Measurements from ENCODE around the gene ANKFY1.
"Not testable (repeated sequence)": the region's sequence is repeated elsewhere in the genome, so short reads cannot be mapped to it uniquely, and the experiment has no call there.

The ANKFY1 gene

GRCh38 chr17:4221163-4221562 is 42.6 kb downstream of the ANKFY1 start:
- DNase-seq (ENCODE audit: low read depth in 2 of 2, low spot score in 1 of 2) = no peak

GRCh38 chr17:4220655-4221054 is 43.1 kb downstream of the ANKFY1 start:
- DNase-seq (ENCODE audit: low read depth in 2 of 2, low spot score in 1 of 2) = no peak

GRCh38 chr17:4219241-4219640 is 44.5 kb downstream of the ANKFY1 start:
- DNase-seq (ENCODE audit: low read depth in 2 of 2, low spot score in 1 of 2) = no peak

- no peak for DNase-seq (ENCODE audit: low read depth in 2 of 2, low spot score in 1 of 2)
Observed at GRCh38 chr17:4215882-4216570, 47.8 kb downstream of the ANKFY1 start.

GRCh38 chr17:4214157-4214556 is 49.6 kb downstream of the ANKFY1 start:
- DNase-seq (ENCODE audit: low read depth in 2 of 2, low spot score in 1 of 2) = no peak

GRCh38 chr17:4209611-4210010 is 54.2 kb downstream of the ANKFY1 start:
- DNase-seq (ENCODE audit: low read depth in 2 of 2, low spot score in 1 of 2) = no peak

- DNase-seq (ENCODE audit: low read depth in 2 of 2, low spot score in 1 of 2) = no peak
Observed at GRCh38 chr17:4208238-4208637, 55.5 kb downstream of the ANKFY1 start.

GRCh38 chr17:4206962-4207361 is 56.8 kb downstream of the ANKFY1 start:
- DNase-seq (ENCODE audit: low read depth in 2 of 2, low spot score in 1 of 2) = no peak

- no peak for DNase-seq (ENCODE audit: low read depth in 2 of 2, low spot score in 1 of 2)
Observed at GRCh38 chr17:4205917-4206316, 57.9 kb downstream of the ANKFY1 start.

GRCh38 chr17:4204710-4205173 is 59.0 kb downstream of the ANKFY1 start:
- DNase-seq (ENCODE audit: low read depth in 2 of 2, low spot score in 1 of 2) = no peak

- no peak for DNase-seq (ENCODE audit: low read depth in 2 of 2, low spot score in 1 of 2)
Observed at GRCh38 chr17:4204190-4204589, 59.6 kb downstream of the ANKFY1 start.

- DNase-seq (ENCODE audit: low read depth in 2 of 2, low spot score in 1 of 2) = no peak
Observed at GRCh38 chr17:4201226-4201625, 62.6 kb downstream of the ANKFY1 start.

- DNase-seq (ENCODE audit: low read depth in 2 of 2, low spot score in 1 of 2) = no peak
Observed at GRCh38 chr17:4199818-4200402, 63.9 kb downstream of the ANKFY1 start.

- no peak for DNase-seq (ENCODE audit: low read depth in 2 of 2, low spot score in 1 of 2)
Observed at GRCh38 chr17:4198995-4199394, 64.8 kb downstream of the ANKFY1 start.

- DNase-seq (ENCODE audit: low read depth in 2 of 2, low spot score in 1 of 2) = no peak
Observed at GRCh38 chr17:4195306-4195705, 68.5 kb downstream of the ANKFY1 start.

- no peak for DNase-seq (ENCODE audit: low read depth in 2 of 2, low spot score in 1 of 2)
Observed at GRCh38 chr17:4194796-4195195, 69.0 kb downstream of the ANKFY1 start.

- DNase-seq (ENCODE audit: low read depth in 2 of 2, low spot score in 1 of 2) = not testable (repeated sequence)
Observed at GRCh38 chr17:4190791-4191190, 73.0 kb downstream of the ANKFY1 start.

GRCh38 chr17:4189280-4189679 is 74.5 kb downstream of the ANKFY1 start:
- DNase-seq (ENCODE audit: low read depth in 2 of 2, low spot score in 1 of 2) = no peak

GRCh38 chr17:4188076-4188475 is 75.7 kb downstream of the ANKFY1 start:
- no peak for DNase-seq (ENCODE audit: low read depth in 2 of 2, low spot score in 1 of 2)

- no peak for DNase-seq (ENCODE audit: low read depth in 2 of 2, low spot score in 1 of 2)
Observed at GRCh38 chr17:4187076-4187475, 76.7 kb downstream of the ANKFY1 start.

GRCh38 chr17:4186357-4186881 is 77.4 kb downstream of the ANKFY1 start:
- DNase-seq (ENCODE audit: low read depth in 2 of 2, low spot score in 1 of 2) = no peak

- no peak for DNase-seq (ENCODE audit: low read depth in 2 of 2, low spot score in 1 of 2)
Observed at GRCh38 chr17:4185656-4186055, 78.1 kb downstream of the ANKFY1 start.

GRCh38 chr17:4184811-4185210 is 79.0 kb downstream of the ANKFY1 start:
- DNase-seq (ENCODE audit: low read depth in 2 of 2, low spot score in 1 of 2) = no peak
